GM19455 (cell line): ENCODE data around the gene FLRT2.

Experiments
- ATAC-seq: cut with Tn5 transposase; IDR thresholded peaks from one replicate; pipeline ENCODE4 v1.9.1; 2021; ENCODE audit not compliant: unreplicated experiment

Gene FLRT2

DNA sequence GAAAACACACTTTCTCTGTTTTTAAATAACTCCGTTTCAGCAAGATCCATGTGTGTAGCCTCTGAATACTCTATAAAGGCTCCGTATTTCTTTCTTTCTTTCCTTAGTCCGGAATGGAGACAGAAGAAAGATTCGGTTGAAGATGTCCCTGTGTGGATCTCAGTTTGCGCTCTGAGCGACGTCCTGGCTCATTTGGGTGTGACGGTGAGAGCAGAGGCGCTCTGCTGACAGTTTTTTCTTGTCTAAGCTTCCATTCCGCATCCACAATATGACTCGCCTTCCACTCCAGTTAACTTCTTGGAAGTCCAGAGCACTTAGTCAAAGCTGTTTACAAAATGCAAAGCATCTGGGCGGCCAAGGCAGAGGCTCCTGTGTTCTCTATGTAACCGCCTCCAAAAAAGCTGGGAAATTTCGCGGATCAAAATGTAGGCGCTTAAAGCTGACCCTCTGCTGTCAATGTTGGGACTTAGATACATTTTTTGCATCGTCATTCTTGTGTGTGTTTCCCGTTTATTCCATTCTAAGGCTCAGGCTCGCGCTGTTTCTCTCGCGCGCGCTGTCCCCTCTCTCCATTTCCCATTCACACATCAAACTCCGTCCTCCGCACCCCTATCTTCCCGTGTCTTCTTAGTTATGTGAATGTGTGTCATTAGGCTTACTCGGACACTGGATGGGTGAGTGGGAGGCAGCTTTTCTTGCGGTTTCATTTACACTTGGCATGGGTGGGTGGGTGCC lies 880 bp upstream of the FLRT2 start:
- ATAC-seq, result no peak

DNA sequence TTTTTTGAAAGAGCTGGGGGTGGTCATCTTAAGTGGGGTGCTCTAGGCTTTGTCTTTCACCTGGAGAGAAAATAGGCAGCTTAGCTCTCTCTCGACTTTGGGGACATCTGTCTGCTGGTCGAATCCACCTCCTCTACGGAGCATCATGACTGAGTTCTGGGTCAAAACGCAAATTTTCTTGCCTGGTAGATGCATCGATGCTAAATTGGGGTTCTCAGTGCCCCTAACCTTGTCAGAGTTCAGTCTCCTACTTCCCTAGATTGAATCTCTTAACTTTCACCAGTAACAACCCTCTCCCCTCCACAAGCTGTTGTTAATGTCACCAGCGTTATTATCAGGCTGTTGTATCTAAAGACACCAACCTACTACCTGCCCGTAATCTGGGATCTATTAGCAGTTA lies 682 bp downstream of the FLRT2 start:
- ATAC-seq, result no peak

DNA sequence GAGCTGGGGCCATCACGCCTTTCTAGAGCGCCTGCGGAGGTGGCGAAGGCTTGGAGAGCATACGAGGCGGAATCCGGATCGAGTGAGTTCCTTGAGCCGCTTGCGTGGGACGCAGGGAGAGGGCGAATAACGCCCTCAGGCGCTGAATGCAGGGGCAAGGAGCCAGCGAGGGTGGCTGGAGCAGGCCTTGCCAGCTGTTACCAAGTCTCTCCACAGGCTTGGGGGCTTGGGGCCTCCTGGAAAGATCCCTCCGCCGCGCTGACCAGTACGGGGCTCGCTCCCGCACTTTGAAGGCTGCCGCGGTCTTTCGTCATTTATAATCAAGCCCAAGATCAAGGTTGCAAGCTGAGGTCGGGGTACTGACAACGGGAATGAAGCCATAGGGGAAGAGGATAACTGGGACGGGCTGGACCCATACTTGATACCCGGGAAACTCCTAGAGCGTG lies 1.2 kb downstream of the FLRT2 start:
- ATAC-seq, result no peak

DNA sequence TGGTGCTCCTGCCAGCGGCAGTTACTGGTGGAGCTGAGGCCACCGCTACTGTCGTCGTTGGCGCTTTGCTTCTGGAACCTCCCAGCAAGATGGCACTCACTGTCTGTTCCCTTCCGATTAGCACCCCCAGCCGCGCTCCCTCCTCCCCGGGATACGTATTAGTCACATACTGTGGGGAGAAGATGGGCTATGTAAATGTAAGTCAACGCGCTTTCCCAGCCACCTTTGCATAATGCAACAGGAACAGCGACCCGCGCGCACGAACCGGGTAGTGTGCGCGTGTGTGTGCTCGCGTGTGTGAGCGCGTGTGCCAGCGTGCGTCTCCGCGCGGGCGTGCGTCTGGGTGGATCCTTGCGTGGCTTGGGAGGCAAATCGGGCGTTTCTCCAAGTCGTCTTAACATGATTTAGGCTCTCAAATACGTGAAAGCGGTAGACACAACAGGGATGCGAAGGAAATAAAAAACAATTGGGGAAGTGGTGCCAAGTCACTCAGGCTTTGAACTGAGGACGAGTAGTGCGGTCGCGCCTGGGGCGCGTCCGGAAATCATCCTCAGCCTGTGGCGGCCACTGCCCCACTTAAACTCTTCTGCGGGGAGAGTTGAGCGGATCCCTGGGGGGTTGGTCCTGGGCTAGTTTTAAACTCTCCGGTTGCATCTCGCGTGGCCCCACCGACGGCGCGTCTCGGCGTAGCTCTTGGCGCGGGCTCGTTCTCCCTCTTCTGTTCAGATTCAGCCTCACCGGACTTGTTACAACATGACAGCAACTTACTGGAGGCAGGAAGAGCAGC lies 1.8 kb downstream of the FLRT2 start:
- no peak for ATAC-seq

DNA sequence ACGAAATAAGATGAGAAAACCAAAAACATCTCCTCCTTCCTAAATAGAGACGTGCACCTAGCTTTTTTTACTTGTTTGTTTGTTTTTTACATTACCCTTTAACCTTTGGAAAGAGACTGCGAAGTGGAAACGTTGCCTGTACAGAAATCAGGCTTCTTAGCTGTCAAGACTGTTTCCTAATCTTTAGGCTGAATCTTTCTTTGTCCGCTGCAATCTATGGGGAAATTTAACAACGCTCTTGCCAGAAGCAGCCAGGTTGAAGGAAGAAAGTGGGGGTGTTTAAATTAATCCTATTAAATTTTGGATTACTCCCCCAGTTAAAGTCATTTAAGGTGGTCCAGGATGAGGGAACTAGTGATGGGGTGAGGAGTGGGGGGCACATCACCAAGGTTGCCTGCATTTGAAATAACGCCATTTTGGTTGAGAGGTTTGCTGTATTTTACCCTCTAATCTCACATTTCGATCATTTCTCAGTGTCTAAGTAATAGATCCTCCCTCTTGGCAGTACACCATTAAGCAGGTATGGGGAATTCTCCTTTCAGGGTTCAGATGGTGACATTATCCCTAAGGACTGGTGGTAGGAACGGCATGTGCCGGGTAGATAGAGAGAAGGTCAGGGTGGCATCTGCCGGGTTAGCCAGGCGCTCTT lies 2.6 kb downstream of the FLRT2 start:
- ATAC-seq, result no peak

DNA sequence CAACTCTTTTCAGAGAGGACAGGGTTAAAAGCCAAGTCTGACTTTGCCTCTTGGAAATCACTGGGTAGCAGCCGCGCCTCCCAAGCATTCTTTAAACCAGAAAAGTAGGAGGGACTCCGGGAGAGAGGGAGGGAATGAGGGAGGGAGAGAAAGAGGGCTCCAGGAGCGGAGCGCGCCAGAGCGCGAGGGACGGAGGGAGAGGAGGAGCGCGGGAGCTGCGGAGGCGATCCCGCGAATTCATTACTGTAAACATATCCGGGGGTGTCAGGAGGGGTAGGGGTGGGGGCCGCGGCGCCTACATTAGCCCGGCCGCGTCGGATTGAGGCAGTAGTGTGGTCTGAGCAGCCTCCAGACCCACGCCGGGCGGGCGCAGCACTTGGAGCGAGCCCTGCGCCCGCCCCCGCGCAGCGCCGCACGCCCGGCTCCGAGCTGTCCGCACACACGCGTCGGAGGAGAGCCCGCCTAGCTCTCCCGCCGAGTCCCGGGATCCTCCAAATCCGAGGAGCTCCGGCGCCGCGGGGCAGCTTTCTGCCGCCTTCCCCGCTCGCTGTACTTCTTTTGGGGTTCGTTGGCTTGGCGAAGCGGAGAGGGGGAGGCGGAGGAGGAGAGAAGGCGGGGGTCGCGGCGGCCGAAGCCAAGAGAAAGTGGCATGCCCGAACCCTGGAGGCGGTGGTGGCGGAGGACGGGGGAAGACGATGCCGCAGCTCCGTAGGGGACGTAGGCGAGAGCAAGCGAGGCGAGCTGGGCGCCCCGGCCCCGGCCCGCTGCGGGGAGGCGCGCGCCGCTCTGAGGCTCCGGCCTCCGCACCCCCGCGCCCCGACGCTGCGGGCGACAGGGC lies 3.3 kb downstream of the FLRT2 start:
- ATAC-seq, result no peak

DNA sequence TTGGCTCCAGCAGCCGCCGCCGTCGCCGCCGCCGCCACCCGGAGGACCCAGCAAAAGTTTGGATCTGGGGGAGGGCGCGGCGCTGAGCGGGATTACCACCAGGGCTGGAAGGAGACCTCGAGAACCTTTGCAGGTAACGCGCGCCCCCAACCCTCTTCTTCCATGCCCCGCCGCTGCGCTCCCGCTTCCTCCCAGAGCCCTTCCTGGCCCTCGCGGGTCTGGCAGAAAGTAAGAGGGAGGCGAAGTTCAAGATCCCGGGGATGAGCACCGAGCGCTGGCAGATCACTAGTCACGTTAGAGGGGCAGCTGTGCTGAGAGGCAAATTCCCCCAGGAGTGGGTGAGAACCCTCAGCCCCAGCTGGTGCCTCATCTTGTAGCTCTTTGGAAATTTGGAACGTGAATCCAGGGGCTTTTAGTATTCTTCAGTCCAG lies 3.9 kb downstream of the FLRT2 start:
- no peak for ATAC-seq

DNA sequence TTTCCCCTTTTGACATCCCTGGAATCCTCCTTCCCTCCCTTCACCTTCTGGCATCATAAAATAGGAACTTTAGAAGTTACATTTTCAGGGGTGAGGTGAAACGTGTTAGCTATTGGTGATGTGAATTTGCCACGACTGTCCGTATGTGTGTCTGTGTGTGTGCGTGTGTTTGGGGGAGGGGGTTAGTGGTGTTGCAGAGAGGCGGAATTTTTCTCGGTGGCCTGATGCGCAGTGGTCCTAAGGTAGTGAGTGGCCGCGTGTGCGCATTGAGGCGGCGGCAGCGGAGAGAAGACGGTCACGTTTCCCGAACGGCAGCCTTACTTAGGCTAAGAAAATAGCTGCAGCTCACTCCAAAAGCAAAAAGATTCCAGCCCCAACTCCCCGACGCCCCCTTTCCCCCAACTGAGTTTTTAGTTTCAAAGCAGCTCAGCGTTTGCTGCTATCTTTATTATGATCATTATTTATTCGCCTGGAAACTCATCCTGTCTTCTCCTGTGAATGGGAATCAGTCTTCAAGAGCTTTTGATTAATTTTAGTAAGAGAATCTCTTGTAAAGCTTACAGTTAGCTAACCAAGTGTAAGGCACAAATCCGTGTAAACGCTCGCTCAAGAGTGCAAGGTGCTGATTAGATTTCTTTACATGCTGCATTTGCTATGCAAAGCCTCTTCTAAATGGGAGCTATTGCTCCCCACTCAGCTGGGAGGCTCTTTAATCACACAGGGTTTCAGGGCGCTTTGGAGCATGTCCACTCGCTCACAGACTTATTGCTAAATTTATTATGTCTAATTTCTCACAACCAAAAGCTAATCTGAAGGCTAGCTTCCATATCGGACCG lies 4.7 kb downstream of the FLRT2 start:
- no peak for ATAC-seq

DNA sequence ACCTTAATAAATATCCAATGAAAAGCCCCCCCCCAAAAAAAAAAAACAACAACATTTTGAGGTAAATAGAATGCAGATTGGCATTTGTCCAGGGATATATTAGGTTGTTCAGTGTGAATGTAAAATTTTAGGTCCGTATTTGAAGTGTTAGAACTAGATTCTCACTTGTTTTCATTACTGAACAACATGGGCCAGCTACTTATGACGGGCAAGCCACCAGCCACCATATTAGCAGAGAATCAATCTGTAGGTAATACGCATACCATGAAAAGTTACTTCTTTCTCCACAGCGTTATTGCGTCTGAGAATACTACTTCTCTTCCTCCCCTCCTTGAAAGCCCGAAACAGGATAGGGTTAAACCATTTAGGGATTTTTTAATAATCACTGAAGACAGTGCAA lies 5.4 kb downstream of the FLRT2 start:
- ATAC-seq, result no peak

DNA sequence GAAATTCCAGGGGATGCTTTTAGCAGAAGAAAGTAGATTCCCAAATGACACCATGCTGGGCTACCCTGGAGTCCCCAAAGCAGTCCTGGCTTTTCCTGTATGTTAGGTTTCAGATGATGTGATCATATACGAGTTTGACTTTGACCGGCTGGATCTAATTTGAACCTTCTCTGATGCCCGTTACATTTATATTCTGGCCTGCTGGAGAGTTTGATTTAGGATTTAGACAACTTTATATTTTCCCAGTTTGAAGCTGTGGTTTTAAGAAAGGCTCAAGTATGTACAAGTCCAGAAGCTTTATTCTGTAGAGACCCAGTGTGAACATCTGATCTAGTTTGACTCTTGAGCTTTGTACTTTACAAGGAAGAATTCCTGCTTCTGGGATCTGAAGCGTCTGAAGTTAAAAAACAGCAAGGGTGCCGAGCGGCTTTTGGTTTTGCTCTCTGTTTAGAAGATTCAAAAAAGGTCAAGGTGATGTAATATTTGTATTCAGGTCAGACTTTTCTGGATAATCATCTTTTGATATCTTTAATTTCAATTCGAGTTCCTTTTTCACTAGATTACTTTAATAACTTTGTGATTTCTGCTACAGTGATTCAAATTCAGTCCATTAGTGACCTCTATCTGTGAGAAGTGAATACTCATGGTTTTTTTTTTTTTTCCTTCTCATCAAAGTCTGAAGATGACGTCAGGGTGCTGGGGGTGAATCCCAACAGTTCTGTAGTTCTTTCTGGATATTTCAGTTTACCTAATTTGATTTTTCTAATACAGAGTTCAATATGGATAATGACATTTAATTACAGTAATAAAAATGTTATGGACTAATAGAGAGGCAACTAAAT lies 6.3 kb downstream of the FLRT2 start:
- no peak for ATAC-seq

DNA sequence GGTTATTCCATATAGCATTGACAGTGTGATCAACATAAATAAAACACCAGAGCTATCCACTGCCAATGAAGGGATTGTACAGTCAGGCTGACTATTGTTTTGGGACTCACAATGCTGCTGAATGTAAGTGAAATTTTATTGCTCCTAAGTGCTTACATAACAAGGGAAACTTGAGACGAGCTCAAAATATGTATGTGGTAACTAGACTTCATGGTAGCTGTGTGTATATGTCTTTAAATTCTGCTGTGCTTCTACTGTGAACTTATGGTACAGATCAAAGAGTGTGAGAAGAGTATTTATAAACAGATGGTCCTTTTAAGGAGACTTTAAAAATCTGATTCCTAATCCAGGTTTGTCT lies 6.9 kb downstream of the FLRT2 start:
- ATAC-seq, result no peak

DNA sequence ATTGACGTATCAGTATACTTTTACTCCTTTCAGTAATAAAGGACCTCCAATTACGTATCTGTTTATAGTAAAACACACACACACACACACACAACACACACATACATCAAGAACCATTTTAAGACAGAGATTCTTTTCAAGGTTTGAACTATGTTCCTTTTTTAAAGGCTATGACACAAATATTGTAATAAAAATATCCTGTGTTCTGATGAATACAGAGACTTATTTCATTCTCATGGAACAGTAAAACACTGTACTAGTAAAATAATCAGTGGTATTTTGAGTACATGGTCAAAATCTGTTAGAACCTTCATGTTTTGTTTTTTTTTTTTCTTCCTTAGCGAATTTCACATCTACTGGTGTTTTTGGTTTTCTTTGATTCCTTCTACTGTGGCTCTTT lies 7.6 kb downstream of the FLRT2 start:
- no peak for ATAC-seq

DNA sequence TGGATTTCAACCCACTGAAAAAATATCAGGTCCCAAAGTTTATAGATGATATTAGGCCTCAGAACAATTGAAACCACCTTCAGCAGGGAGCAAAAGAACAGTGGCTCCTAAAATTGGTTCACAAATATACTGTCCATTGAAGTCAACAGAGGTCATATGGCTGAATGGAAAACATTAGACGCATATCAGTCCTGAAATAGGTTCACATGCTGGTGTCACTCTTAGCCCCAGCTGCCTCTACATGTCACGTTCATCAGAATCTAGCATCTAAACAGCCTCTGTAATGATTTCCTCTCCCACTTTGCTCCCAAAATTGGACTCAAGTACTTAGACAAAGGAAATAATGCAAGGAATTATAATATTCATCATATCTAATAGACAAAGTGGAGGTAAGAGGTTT lies 8.7 kb downstream of the FLRT2 start:
- no peak for ATAC-seq

DNA sequence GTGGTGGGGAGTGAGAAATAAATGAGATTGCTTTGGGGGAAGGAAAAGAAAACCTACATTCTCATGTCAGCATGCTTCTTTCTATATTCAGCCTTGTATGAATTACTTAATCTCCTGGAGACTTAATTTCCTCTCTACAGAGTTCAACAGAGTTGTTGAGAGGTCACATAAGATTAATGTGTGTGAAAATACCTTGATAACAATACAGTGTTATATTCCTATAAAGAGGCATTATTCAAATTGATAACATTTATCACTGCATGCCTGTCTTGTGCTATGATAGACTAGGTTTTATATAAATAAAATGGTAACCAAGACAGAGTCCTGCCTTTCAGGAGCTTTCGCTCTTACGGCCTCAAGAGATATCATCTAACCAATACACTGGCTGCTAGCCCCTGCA lies 9.6 kb downstream of the FLRT2 start:
- ATAC-seq, result no peak

DNA sequence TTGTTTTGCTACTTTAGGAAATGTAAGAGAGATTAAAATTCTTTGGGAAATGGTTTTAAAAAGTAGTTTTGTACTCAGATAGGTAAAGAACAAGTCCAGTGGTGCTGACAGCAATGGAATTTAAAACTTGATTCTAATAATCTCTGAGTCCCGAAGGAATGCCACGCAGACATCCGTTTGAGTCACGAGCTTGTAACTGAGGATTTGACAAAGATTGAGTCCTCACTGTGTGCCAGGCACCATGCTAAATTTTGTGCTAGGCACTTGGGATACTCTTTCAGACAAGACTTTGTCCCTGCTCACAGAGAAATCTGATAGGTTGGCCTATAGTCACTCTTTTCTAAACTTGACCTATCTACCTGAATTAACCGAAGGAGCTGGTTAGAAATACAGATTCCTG lies 12.7 kb downstream of the FLRT2 start:
- ATAC-seq, result no peak

DNA sequence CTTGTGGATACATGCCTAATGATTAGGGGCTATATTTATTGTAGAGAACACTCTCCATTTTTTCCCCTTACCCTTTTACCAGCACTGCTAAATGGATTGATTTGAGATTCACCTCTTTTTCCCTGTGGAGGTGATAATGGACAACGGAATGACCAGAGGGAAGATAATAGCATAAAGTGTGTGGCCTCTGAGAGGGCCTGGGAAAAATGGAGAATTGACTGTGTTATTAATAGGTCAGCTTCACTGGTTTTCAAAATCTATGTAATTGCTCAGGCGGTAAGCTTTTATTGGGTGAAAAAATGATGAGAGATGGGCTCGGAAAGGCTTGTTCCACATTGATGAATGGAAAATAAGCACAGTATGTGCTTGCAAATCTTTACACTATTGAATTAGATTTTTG lies 15.8 kb downstream of the FLRT2 start:
- no peak for ATAC-seq

DNA sequence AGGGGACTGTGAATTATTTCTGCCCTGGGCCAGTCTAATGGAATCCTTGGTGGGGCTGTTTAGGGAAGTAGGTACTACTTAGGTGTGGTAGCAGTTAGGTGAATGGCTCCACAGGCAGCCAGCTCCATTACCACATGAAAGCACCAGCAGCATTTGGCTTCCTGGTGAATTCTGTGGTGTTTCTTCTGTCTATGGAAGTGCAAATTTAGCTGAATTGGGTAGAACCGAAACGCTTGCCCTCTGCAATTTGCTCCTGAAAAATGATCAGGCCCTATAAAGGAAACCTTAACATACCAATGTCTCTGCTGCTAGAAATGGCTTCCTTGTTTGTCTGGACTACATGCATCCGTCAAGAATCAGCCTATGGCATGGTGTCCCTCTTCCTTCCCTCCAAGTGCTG lies 16.4 kb downstream of the FLRT2 start:
- no peak for ATAC-seq

DNA sequence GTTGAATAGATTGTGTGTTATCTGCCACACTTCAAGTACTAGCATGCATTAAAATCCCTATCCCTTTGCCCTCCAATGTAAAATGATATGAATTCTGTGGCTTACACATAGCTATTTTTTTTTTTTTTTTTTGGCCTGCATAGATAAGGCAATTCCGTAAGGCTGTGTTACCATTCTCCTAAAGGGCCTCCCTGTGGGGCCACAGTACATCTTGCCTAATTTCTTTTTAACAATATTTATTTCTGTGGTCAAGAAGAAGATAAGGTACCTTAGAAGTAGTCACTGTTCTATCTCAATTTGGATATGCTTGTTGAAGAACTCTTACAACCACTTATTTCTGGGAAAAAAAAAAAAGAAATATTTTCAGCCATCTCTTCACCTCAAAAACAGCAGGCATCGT lies 19.8 kb downstream of the FLRT2 start:
- no peak for ATAC-seq

DNA sequence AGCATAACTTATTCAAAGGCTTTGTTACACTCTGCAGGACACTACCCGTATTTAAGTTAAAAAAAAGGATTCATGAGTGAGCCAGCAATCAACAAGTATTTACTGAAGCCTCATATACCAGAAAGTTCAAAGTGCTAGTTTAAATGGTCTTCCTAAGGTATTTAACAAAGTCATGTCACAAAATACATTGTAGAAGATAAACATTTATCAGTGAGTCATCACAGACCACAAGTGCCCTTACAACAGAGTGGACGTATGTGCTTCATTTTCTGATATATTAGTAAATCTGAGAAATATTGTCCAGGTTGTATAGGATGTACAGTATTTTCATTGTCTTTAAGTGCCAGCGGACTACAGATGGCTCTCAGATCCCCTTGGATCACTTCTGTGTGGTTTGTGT lies 24.2 kb downstream of the FLRT2 start:
- no peak for ATAC-seq
